Activated CD8-positive, alpha-beta memory T cell treated with anti-CD3 and anti-CD28 coated beads, Interleukin-2, amount 50 U/mL, for 1 hour (primary cell): ENCODE measurements around the gene SERPINA7.
"Not testable (repeated sequence)": the region's sequence is repeated elsewhere in the genome, so short reads cannot be mapped to it uniquely, and the experiment has no call there.

Source experiments
- DNase-seq: peaks from one replicate; pipeline ENCODE4 v3.0.0-alpha.2; 2020; ENCODE audit errors: extremely low read depth

Gene SERPINA7, protein sequence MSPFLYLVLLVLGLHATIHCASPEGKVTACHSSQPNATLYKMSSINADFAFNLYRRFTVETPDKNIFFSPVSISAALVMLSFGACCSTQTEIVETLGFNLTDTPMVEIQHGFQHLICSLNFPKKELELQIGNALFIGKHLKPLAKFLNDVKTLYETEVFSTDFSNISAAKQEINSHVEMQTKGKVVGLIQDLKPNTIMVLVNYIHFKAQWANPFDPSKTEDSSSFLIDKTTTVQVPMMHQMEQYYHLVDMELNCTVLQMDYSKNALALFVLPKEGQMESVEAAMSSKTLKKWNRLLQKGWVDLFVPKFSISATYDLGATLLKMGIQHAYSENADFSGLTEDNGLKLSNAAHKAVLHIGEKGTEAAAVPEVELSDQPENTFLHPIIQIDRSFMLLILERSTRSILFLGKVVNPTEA

DNA sequence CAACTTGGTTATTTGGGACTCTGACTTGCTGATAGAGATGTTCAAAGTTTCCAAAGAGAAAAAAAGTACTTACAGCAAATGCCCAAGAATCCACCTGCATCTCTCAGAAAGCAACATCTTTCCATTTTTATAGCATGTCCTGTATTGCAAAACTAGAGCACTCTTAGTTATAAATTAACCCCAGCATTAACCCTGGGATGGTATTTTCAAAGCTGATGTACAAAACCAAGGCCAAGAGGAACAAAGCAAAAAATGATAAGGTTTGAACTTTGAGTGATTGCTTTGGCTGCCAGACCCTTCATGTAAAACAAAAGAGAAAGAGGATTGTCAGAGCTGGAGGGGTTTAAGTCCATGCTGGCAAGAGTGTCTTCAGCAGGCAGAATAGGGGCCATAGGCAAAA lies at the start of gene SERPINA7:
SERPINA7 (minus strand) TSS at position 103 of the 400 bp plus-strand sequence. CDS start 1,669 bp downstream, outside the sequence.
- DNase-seq: no peak

GRCh38 chrX:106069048-106069447 lies 30.5 kb upstream of the SERPINA7 start:
- DNase-seq: no peak

DNA sequence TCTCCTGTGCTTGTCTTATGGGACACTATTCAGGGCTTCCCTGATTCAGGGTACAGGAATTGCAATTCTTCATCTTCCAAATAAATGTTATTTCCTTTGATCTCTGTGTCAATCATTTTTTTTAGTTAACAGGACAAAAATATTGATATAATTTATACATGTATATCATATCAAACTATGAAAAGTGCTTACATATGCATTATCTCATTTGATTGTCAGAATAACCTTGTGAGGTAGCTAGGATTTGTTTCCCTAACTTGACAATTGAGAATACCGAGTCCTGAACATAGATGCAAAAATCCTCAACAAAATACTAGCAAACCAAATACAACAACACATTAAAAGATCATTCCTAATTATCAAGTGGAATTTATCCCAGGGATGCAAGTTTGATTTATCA lies 11.5 kb upstream of the SERPINA7 start:
- no peak for DNase-seq

DNA sequence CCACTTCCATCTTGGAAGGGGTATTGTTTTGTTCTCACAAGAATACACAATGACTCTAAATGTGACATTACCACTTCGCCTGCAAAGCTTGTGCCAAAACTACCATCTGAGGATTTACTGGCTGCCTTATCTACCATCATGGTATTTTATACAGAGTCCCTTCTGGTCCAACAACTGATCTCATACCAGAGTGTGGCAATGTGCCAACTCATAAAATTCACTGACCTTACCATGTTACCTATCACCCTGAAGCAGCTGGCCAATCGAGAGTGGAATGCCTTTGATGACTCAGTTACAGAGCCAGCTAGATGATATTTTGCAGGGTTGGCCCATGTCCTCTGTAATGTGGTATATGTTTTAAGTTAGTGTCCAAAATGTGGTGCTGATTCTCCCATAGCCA lies 3.8 kb upstream of the SERPINA7 start:
- no peak for DNase-seq

- DNase-seq: no peak
These were observed 2.3 kb upstream of the SERPINA7 start for GRCh38 chrX:106040861-106041260.

DNA sequence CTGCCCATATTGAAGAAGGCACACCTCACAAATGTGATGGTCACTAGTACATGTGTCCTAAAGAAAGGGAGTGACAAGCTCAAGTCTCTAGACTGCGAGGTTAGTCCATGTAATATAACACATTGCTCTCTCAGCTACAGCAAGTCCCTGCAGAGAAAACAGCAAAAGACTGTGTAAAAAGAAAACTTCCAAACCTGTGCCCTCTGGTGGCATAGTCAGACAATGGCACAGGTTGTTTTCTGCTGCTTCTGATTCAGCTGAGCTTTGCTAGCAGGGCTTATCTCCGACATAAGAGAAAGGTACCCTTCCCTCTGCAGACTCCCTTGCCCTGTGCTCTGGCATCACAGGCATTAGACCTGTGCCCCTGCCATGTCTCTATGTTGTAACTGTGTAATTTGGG lies 1.4 kb upstream of the SERPINA7 start:
- no peak for DNase-seq

DNA sequence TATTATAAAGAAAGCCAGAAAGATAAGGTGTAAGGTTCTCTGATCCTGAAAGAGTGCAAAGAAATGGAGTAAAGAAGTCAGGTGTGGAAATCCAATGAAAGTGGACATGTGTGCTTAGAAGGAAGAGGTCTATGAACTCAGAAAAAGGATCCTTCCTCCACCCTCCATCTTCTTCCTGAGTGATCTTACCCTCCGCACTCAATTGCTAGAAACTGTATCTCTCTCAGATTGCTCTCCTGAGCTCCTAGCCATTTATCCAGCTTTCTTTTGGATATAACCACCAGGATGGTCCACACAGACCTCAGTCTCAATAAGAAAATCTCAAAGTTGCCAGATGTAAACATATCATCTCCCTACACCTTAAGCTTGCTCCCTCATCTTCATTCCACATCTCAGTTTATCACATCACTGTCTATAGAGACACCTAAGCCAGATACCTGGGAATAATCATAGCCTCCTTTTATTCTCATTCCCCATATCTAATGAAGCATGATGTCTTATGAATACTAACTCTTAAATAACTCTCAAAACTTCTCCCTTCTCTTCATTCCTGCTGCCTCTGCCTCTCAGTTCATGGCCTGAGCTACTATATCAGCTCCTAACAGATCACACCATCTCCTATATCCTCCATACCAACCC lies 573 bp downstream of the SERPINA7 start:
- no peak for DNase-seq

DNA sequence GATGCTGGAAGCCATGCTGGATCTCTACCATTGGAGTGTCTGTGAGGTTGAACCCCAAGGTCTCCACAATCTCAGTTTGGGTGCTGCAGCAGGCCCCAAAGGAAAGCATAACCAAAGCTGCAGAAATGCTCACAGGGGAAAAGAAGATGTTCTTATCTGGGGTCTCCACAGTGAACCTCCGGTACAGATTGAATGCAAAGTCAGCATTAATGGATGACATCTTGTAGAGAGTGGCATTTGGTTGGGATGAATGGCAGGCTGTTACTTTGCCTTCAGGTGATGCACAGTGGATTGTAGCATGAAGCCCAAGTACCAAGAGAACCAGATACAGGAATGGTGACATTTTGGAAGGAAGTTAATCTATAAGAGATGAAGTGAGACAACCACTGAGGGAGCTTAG lies 1.8 kb downstream of the SERPINA7 start:
- no peak for DNase-seq

GRCh38 chrX:106035064-106035463 lies 3.5 kb downstream of the SERPINA7 start:
- no peak for DNase-seq

- no peak for DNase-seq
These were observed 14.6 kb downstream of the SERPINA7 start for GRCh38 chrX:106023947-106024346.

- no peak for DNase-seq
These were observed 16.3 kb downstream of the SERPINA7 start for GRCh38 chrX:106022238-106022637.

DNA sequence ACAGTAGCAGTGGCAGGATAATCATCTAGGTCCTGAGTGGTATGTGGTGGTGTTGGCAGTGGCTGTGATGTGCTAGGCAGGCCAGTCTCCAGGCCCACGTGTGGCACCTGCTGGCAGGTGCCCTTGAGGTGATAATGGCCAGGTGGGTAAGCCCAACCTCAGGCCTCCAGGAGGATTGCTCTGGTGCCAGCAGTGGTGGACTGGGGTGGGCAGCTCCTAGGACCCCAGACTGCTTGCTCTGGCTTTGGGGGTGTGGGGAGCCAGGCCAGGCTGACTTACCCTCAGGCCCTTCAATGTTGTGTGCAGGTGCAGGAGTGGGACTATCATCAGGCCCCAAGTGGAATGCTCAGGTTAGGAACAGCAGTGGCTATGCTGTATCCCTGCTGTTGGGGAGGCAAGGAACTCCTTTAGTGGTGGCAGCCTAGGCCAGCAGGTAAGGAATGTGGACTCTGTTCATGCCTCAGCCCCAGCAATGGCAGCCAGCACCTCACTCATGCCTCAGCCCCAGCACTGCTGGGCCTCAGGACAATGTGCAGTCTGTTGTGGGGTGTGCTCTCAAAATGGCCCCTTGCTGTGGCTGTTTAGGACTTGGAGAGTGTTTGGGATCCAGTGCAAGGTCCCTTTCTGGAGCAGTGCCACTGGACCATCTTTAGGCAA lies 24.3 kb downstream of the SERPINA7 start:
- no peak for DNase-seq

DNA sequence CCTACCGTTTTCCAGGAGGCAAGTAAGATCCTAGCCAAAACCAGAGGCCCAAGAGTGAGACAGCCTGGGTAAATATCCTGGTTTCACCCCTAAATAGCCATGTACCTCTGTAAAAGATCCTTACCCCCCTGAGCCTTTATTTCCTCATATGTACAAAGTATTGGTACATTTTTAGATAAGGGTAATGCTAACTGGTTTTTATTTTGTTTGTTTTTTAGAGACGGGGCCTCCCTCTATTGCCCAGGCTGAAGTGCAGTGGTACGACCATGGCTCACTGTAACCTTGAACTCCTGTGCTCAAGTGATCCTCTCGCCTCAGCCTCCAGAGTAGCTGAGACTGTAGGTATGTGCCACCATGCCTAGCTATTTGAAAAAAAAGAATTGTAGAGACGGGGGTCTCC lies 29.4 kb downstream of the SERPINA7 start:
- no peak for DNase-seq

DNA sequence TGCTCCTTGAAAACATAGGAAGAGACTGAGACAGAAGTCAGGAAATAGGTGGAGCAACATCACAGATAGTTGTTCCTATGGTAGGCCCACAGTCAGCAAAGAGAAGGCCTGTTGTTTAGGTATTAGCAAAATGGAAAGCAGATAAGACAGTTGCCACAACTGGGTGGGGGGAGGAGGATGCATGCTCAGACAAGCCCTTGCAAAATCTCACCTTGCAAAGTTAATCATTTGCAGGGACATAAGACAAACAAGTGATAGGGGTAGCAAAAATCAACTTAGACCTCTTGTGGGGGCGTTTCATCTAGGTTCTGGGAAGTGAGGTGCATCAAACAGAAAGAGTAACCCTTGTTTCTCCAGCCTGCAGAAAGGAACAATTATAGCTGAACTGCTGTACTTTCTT lies 30.7 kb downstream of the SERPINA7 start:
- no peak for DNase-seq

DNA sequence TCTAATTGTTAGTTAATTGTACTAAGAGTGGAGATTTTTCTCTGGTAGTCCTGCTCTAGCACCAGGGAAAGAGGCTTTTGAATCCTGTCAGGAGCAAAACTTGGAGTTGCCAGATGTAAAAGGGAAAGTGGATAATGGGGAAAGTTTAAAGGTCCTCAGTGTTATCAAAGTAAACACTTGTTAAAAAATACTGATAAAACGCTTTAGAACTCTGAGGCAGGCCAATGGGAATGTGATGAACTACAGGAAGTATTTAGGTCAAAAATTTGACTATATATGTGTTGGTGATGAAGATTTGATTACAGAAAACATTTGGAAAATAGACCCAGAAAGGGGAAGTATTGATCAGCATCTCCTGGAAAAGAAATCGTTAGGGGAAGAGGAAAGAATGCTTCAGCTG lies 32.8 kb downstream of the SERPINA7 start:
- DNase-seq: no peak

- DNase-seq: not testable (repeated sequence)
These were observed 37.9 kb downstream of the SERPINA7 start for GRCh38 chrX:106000609-106001008.

- no peak for DNase-seq
These were observed 38.3 kb downstream of the SERPINA7 start for GRCh38 chrX:106000203-106000602.

- no peak for DNase-seq
These were observed 39.2 kb downstream of the SERPINA7 start for GRCh38 chrX:105999294-105999693.

GRCh38 chrX:105988487-105988886 lies 50.0 kb downstream of the SERPINA7 start:
- not testable (repeated sequence) for DNase-seq
